B cell (primary cell): Measurements from ENCODE around the gene ARNT2. TPM values are rescaled to one million over a fixed set of nuclear protein-coding genes. Genes with fewer than 3 reads are reported as not detected.

ENCODE experiments used
- ATAC-seq: fragments of 200-7000 bp; cut with Tn5 transposase; one replicate; pipeline ENCODE4 v1.10.0; 2021; ENCODE audit warnings: low read depth, mild to moderate bottlenecking, moderate number of reproducible peaks, moderate library complexity
- CTCF ChIA-PET: fragments of 350-600 bp; sonication (Branson Sonifier 250); formaldehyde crosslinking; loops from one replicate; lab custom pipeline; 2021; ENCODE audit warnings: antibody characterized with exemption, inconsistent platforms; lab: Charles Lee
- POLR2A ChIA-PET: fragments of 350-600 bp; sonication (Branson Sonifier 250); formaldehyde crosslinking; loops from one replicate; lab custom pipeline; 2021; ENCODE audit warnings: antibody characterized with exemption; lab: Charles Lee
- DNase-seq: peaks from one replicate; pipeline ENCODE4 v3.0.0; 2013
- H2AFZ ChIP-seq: 2 replicates; pipeline ENCODE4 v1.6.1; 2012; ENCODE audit warnings: mild to moderate bottlenecking, low read depth, low read length; ENCODE audit not compliant: insufficient read depth, poor library complexity, severe bottlenecking
- H3K27ac ChIP-seq, 2 donors: 1 replicate in 1 of 2; 2 replicates in 1 of 2; pipeline ENCODE4 v1.5.1; 2012 to 2013; ENCODE audit warnings: low read length in 2 of 2, mild to moderate bottlenecking in 2 of 2, moderate library complexity in 1 of 2
- H3K27me3 ChIP-seq, 4 experiments: fragments of 200-600 bp in 1 of 4; sonication (generic) in 1 of 4; replicated peaks in 1 of 4; 1 replicate in 2 of 4; 2 replicates in 2 of 4; pipeline versions ENCODE4 v1.6.1 to v1.7.0; 2013 to 2016; ENCODE audit warnings: low read length in 3 of 4, mild to moderate bottlenecking in 2 of 4, mixed read lengths in 1 of 4, moderate library complexity in 1 of 4; ENCODE audit not compliant: insufficient read depth in 4 of 4, control insufficient read depth in 3 of 4; ENCODE audit errors: control extremely low read depth in 1 of 4
- H3K36me3 ChIP-seq, 2 experiments: replicated peaks in 1 of 2; 1 replicate in 1 of 2; 2 replicates in 1 of 2; pipeline versions ENCODE4 v1.6.1 to v1.7.1; 2013; ENCODE audit warnings: low read length in 1 of 2; ENCODE audit not compliant: insufficient read depth in 2 of 2, control insufficient read depth in 1 of 2; ENCODE audit errors: control extremely low read depth in 1 of 2, extremely low read depth in 1 of 2
- H3K4me1 ChIP-seq, 2 donors: fragments of 200-600 bp in 1 of 2; sonication (generic) in 1 of 2; 1 replicate in 1 of 2; 2 replicates in 1 of 2; pipeline versions ENCODE4 v1.5.1 to v1.6.1; 2013 to 2017; ENCODE audit warnings: low read length in 2 of 2; ENCODE audit not compliant: control insufficient read depth in 2 of 2, insufficient read depth in 2 of 2
- H3K4me2 ChIP-seq: replicated peaks from 2 replicates; pipeline ENCODE3; 2012; ENCODE audit warnings: mild to moderate bottlenecking, low read depth, low read length; ENCODE audit not compliant: poor library complexity, severe bottlenecking
- H3K4me3 ChIP-seq, 5 experiments: fragments of 200-600 bp in 1 of 5; sonication (generic) in 1 of 5; 1 replicate in 3 of 5; 2 replicates in 2 of 5; pipeline versions ENCODE4 v1.5.1 to v1.7.0; 2011 to 2016; ENCODE audit warnings: low read length in 4 of 5, mild to moderate bottlenecking in 4 of 5, low read depth in 2 of 5, control low read depth in 1 of 5, moderate library complexity in 1 of 5; ENCODE audit not compliant: insufficient read depth in 1 of 5; ENCODE audit errors: control extremely low read depth in 1 of 5, extremely low read depth in 1 of 5
- H3K79me2 ChIP-seq: fragments of 200-600 bp; sonication (generic); one replicate; pipeline ENCODE4 v1.6.0; 2016; ENCODE audit warnings: low read length; ENCODE audit not compliant: control insufficient read depth, insufficient read depth
- H3K9ac ChIP-seq: fragments of 200-600 bp; sonication (generic); 2 replicates; pipeline ENCODE4 v1.6.1; 2017; ENCODE audit warnings: mild to moderate bottlenecking, low read length, moderate library complexity
- H3K9me3 ChIP-seq, 3 donors: one replicate each; pipeline versions ENCODE4 v1.6.1 to v1.7.1; 2013; ENCODE audit warnings: low read length in 2 of 3; ENCODE audit not compliant: control insufficient read depth in 2 of 3, insufficient read depth in 1 of 3; ENCODE audit errors: control extremely low read depth in 1 of 3
- H4K20me1 ChIP-seq: 2 replicates; pipeline ENCODE4 v1.6.0; 2012; ENCODE audit warnings: mild to moderate bottlenecking, low read length; ENCODE audit not compliant: insufficient read depth, control insufficient read depth, poor library complexity, severe bottlenecking
- H3K27ac Mint-ChIP-seq: one replicate; pipeline ENCODE4 v1.8.0; 2021; ENCODE audit warnings: mixed read lengths
- H3K27me3 Mint-ChIP-seq: one replicate; pipeline ENCODE4 v1.8.0; 2021; ENCODE audit warnings: mixed read lengths
- H3K4me1 Mint-ChIP-seq: one replicate; pipeline ENCODE4 v1.8.0; 2021; ENCODE audit warnings: mixed read lengths
- H3K4me3 Mint-ChIP-seq: one replicate; pipeline ENCODE4 v1.8.0; 2021; ENCODE audit warnings: mixed read lengths
- H3K9me3 Mint-ChIP-seq: one replicate; pipeline ENCODE4 v1.8.0; 2022; ENCODE audit warnings: mixed read lengths; ENCODE audit not compliant: insufficient read depth
- CTCF ChIP-seq: fragments of 200-600 bp; IDR thresholded peaks from one replicate; pipeline ENCODE4 v1.8.0; 2022; ENCODE audit warnings: antibody characterized with exemption, mild to moderate bottlenecking
- EZH2 ChIP-seq: IDR thresholded peaks from 2 replicates; pipeline ENCODE4 v1.6.1; 2012; ENCODE audit warnings: borderline replicate concordance, low read depth, mild to moderate bottlenecking, moderate library complexity, low read length; ENCODE audit not compliant: insufficient read depth, poor library complexity, severe bottlenecking
- WGBS: methylation state at CpG from one replicate; pipeline ENCODE4 v1.1.5; 2013; ENCODE audit warnings: missing lambda C conversion rate; ENCODE audit not compliant: insufficient coverage; 5-methylcytosine and 5-hydroxymethylcytosine counted together
- intact Hi-C: fragments of 100-400 bp; cut with micrococcal nuclease; formaldehyde crosslinking; loops from one replicate; pipeline ENCODE4 v1.10.0; 2022
- polyA plus RNA-seq: library from polyadenylated mRNA; depleted of rRNA; stranded (reverse); fragments of >200 nt; gene quantifications from 2 replicates; pipeline ENCODE4 v1.2.3, GENCODE V29; 2012
- total RNA-seq, 2 donors: library from RNA; stranded (reverse); fragments of 120-200 nt in 1 of 2; gene quantifications; 1 replicate in 1 of 2; 2 replicates in 1 of 2; pipeline versions ENCODE4 v1.2.3 to v1.2.4, GENCODE V29; 2013 to 2022

ARNT2 gene
- total and polyA plus RNA-seq, 2 donors (not counting 1 experiment from before 2014, with no cell fraction given) = not detected

- TF ChIP-seq CTCF = no peak
- 49% methylated on average over 6 of the region's 7 CpGs for WGBS
- Histone ChIP-seq H3K9ac (no peak overlapping the region), H3K79me2 (no peaks in the 10 kb centered on the region), H2AFZ (no peak overlapping the region), H3K4me3 (no peak overlapping the region), H3K27me3 (peaks cover 0 to under 1% (median 0%) of the 10 kb centered on the region in 4 experiments), H3K27ac (no peak overlapping the region), H4K20me1 (no peaks in the 10 kb centered on the region), H3K4me2 (no peak overlapping the region), H3K36me3 (no peaks in the 10 kb centered on the region), H3K9me3 (no peaks in the 10 kb centered on the region), H3K4me1 (no peaks in the 10 kb centered on the region)
- Mint-ChIP-seq H3K27me3 (no peaks in the 10 kb centered on the region), H3K27ac (no peak overlapping the region), H3K4me1 (no peaks in the 10 kb centered on the region), H3K9me3 (no peaks in the 10 kb centered on the region), H3K4me3 (no peak overlapping the region)
- DNase-seq = no peak
- ChIA-PET POLR2A (no interaction called here), CTCF (no interaction called here)
- no peak for ATAC-seq
- intact Hi-C loops = no loop called here
Measured at GRCh38 chr15:80590761-80591355, 186.7 kb downstream of the ARNT2 start.

GRCh38 chr15:80591471-80591870, 187.3 kb downstream of the ARNT2 start:
- H3K4me1 Mint-ChIP-seq = no peaks in the 10 kb centered on the region
- no peaks in the 10 kb centered on the region for H3K9me3 ChIP-seq
- H3K9me3 Mint-ChIP-seq = no peaks in the 10 kb centered on the region
- H2AFZ ChIP-seq = no peak overlapping the region
- H3K4me3 ChIP-seq = no peak overlapping the region
- peaks cover 0 to 3% (median 0%) of the 10 kb centered on the region in 4 experiments for H3K27me3 ChIP-seq
- H3K27me3 Mint-ChIP-seq = no peaks in the 10 kb centered on the region
- ChIA-PET POLR2A (no interaction called here), CTCF (no interaction called here)
- H3K4me2 ChIP-seq = no peak overlapping the region
- 97% methylated on average over 16 of the region's 23 CpGs for WGBS
- TF ChIP-seq CTCF (no peak), EZH2 (no peak)
- no peaks in the 10 kb centered on the region for H3K4me1 ChIP-seq
- no peak overlapping the region for H3K27ac Mint-ChIP-seq
- DNase-seq (no peak), ATAC-seq (no peak)
- no peaks in the 10 kb centered on the region for H3K36me3 ChIP-seq
- H3K9ac ChIP-seq = no peak overlapping the region
- intact Hi-C loops = no loop called here
- no peaks in the 10 kb centered on the region for H3K79me2 ChIP-seq
- H3K27ac ChIP-seq = no peak overlapping the region
- H3K4me3 Mint-ChIP-seq = no peak overlapping the region
- no peaks in the 10 kb centered on the region for H4K20me1 ChIP-seq
